NCI-H82 (cell line): ENCODE measurements around the gene CRCP.
"Not testable (repeated sequence)": the region's sequence is repeated elsewhere in the genome, so short reads cannot be mapped to it uniquely, and the experiment has no call there.

ENCODE experiments used
- DNase-seq: peaks from one replicate; lab custom pipeline; 2025; lab: John Stamatoyannopoulos, UW

The CRCP gene

GRCh38 chr7:66108410-66108809, 6.2 kb upstream of the CRCP start:
- not testable (repeated sequence) for DNase-seq

GRCh38 chr7:66110856-66111255, 3.8 kb upstream of the CRCP start:
- DNase-seq, result no peak

- DNase-seq, result not testable (repeated sequence)
Observed at GRCh38 chr7:66116680-66117420, 2.2 kb downstream of the CRCP start.

GRCh38 chr7:66118603-66119002, 4.0 kb downstream of the CRCP start:
- DNase-seq, result no peak

- no peak for DNase-seq
Observed at GRCh38 chr7:66119245-66119850, 4.7 kb downstream of the CRCP start.

- no peak for DNase-seq
Observed at GRCh38 chr7:66123175-66123528, 8.5 kb downstream of the CRCP start.

GRCh38 chr7:66124569-66124861, 9.9 kb downstream of the CRCP start:
- not testable (repeated sequence) for DNase-seq

GRCh38 chr7:66125052-66125694, 10.5 kb downstream of the CRCP start:
- no peak for DNase-seq

GRCh38 chr7:66125781-66126352, 11.2 kb downstream of the CRCP start:
- DNase-seq, result not testable (repeated sequence)

GRCh38 chr7:66127172-66127571, 12.5 kb downstream of the CRCP start:
- DNase-seq, result not testable (repeated sequence)

GRCh38 chr7:66138994-66139752, 24.5 kb downstream of the CRCP start:
- DNase-seq, result peak; percentile 58

- DNase-seq, result peak; percentile 89
Observed at GRCh38 chr7:66140924-66141323, 26.3 kb downstream of the CRCP start.

GRCh38 chr7:66142334-66142733, 27.7 kb downstream of the CRCP start:
- DNase-seq, result no peak

GRCh38 chr7:66142996-66143395, 28.3 kb downstream of the CRCP start:
- DNase-seq, result no peak

- no peak for DNase-seq
Observed at GRCh38 chr7:66143876-66144332, 29.3 kb downstream of the CRCP start.

GRCh38 chr7:66145400-66146104, 30.9 kb downstream of the CRCP start:
- DNase-seq, result peak; percentile 69

- DNase-seq, result peak; percentile 97
Observed at GRCh38 chr7:66146701-66147100, 32.1 kb downstream of the CRCP start.

- DNase-seq, result not testable (repeated sequence)
Observed at GRCh38 chr7:66147657-66148056, 33.0 kb downstream of the CRCP start.

- DNase-seq, result no peak
Observed at GRCh38 chr7:66150471-66150870, 35.8 kb downstream of the CRCP start.

- DNase-seq, result no peak
Observed at GRCh38 chr7:66152371-66153191, 37.9 kb downstream of the CRCP start.

- DNase-seq, result no peak
Observed at GRCh38 chr7:66153691-66154090, 39.0 kb downstream of the CRCP start.
